Erythroblast (primary cell): Measurements from ENCODE around the gene ASB15.

Experiments
- DNase-seq, 2 experiments: peaks; one replicate each; lab custom pipeline; 2025; lab: John Stamatoyannopoulos, UW
- GATA1 ChIP-seq: IDR thresholded peaks from 2 replicates; pipeline ENCODE4 v1.6.1; 2011; ENCODE audit warnings: low read depth, mild to moderate bottlenecking, control low read depth, low read length, moderate library complexity
- POLR2A ChIP-seq: IDR thresholded peaks from 2 replicates; pipeline ENCODE4 v1.6.1; 2011; ENCODE audit warnings: mild to moderate bottlenecking, low read length

ASB15 gene

DNA sequence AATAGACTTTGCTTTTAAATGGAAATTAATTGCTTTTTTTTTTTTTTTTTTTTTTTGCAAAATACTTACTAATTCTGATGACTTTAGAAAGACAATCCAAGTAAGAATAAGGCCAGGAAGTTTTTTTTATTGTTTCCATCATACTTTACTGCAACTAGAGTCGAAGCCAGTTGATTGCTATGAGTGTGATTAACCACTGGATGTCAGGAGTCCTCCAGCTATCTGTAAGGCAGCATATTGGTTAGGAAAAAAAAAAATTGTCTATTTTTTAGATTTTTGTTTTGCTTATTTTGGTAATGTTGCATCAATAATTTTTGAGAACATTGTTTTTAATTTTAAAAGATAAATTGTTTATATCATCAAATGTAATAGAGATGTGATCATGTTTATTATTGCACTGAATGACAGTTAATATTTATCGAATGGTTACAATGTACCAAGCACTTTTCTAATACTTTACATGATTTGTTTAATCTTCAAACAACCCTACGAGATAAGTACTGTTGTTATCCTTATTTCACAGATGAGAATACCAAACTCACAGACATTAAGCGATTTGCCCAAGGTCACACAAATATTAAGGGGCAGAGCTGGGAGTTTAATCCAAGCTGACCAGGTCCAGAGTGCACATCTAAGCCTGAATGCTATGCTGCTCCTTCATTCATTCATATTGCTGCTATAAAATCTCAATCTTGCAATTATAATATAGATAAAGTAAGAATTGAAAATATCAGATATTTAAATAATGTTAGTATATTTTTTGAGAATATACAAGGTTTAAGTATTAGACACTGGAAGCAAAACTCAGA lies 34.1 kb downstream of the ASB15 start:
- TF ChIP-seq POLR2A (no peak), GATA1 (no peak)
- peak; percentile 2 to 28 for DNase-seq

- TF ChIP-seq GATA1 (no peak), POLR2A (no peak)
- no peak for DNase-seq
Observed at GRCh38 chr7:123637203-123637602, 35.6 kb downstream of the ASB15 start.

DNA sequence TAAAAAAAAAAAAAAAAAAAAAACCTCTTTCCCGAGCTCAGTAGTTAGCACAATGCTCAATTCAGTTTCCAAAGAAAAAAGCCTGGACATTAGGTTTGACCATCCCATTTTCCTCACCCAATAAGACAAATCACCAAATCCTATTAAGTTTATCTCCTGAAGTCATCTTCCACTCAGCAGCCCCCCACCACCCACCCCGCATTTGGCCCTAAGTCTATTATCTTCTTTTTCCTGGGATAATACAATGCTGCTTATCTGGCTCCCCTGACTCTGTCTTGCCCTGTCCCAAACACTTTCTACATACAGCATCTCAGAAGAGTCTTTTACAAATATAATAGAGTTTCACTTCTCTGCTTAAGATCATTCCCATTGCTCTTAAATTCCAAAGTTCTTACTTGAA lies 36.3 kb downstream of the ASB15 start:
- no peak for DNase-seq
- TF ChIP-seq POLR2A (no peak), GATA1 (no peak)

- no peak for TF ChIP-seq GATA1
- no peak for TF ChIP-seq POLR2A
- DNase-seq, result no peak
Observed at GRCh38 chr7:123639631-123640030, 38.0 kb downstream of the ASB15 start.

DNA sequence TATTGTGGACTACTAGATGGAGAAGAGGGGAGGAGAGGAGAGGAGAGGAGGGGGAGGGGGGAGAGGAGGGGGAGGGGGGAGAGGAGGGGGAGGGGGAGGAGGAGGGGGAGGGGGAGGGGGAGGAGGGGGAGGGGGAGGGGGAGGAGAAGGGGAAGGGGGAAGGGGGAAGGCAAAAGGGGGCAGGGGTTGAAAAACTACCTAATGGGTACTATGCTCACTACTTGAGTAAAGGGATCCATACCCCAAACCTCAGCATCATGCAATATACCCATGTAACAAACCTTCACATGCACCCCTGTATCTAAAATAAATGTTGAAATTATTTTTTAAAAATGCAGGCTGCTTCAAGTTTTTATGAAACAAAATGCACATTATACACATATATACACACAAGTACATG lies 39.0 kb downstream of the ASB15 start:
- no peak for TF ChIP-seq POLR2A
- TF ChIP-seq GATA1, result no peak
- DNase-seq, result no peak

GRCh38 chr7:123641901-123642300 lies 40.3 kb downstream of the ASB15 start:
- TF ChIP-seq POLR2A (no peak), GATA1 (no peak)
- DNase-seq, result no peak

GRCh38 chr7:123643495-123644441 lies 42.1 kb downstream of the ASB15 start:
- no peak for DNase-seq
- TF ChIP-seq POLR2A (no peak), GATA1 (no peak)

GRCh38 chr7:123645516-123645915 lies 43.9 kb downstream of the ASB15 start:
- no peak for TF ChIP-seq POLR2A
- TF ChIP-seq GATA1, result no peak
- DNase-seq, result no peak

DNA sequence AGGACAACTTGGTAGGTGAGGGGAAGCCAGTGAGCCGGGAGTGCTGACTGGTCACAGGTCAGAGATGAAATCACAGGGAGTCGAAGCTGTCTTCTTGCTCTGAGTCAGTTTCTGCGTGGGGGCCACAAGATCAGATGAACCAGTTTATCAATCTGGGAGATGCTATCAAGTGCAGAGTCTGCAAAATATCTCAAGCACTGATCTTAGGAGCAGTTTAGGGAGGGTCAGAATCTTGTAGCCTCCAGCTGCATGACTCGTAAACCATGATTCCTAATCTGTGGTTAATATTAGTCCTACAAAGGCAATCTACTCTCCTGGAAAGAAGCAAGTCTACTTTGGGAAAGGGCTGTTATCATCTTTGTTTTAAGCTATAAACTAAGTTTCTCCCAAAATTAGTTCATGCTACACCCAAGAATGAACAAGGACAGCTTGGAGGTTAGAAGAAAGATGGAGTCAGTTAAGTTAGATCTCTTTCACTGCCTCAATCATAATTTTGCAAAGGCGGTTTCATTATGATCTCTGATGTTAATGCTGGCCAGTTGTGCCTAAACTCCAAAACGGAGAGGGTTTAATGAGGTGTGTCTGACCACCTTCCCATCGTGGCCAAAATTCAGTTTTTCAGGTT lies 45.6 kb downstream of the ASB15 start:
- no peak for DNase-seq
- TF ChIP-seq POLR2A, result no peak
- TF ChIP-seq GATA1, result no peak

- TF ChIP-seq GATA1 (no peak), POLR2A (no peak)
- DNase-seq, result no peak
Observed at GRCh38 chr7:123649964-123650363, 48.3 kb downstream of the ASB15 start.

DNA sequence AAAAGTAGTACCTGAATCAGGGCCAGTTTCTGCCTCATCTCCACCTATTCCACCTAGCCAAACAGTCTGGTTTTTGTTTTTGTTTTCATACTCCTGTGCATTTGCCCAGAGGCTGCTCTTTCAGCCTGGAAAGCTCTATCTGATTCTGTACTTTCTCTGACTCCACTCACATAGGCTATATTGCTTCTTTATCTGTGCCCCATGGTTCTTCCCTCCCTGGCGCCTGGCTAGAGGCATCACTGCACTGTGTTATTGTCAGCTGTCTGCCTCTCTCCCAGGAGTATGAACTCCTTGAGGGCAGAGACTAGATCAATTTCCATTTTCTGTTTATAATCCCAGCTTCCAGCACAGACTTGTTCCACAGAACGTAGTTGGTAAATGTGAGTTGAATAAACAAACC lies 49.0 kb downstream of the ASB15 start:
- no peak for DNase-seq
- TF ChIP-seq GATA1 (no peak), POLR2A (no peak)

DNA sequence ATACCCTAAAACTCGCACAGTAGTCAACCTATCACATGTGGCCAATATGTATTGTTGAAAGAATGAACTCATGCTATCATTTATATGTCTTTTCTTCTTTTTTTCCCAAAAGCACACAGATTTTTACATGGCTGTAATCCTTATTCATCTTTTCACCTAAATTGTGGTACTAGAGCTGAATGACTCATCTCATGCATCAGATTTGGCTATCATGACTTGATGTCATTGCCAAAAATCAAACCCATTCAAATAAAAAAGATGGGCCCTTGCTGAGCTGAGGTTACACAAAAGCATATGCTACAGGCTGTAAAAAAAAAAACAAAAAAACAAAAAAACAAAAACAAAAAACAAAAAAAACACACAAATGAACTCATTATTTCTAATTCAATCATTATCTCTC lies 50.8 kb downstream of the ASB15 start:
- no peak for DNase-seq
- TF ChIP-seq GATA1, result no peak
- no peak for TF ChIP-seq POLR2A

DNA sequence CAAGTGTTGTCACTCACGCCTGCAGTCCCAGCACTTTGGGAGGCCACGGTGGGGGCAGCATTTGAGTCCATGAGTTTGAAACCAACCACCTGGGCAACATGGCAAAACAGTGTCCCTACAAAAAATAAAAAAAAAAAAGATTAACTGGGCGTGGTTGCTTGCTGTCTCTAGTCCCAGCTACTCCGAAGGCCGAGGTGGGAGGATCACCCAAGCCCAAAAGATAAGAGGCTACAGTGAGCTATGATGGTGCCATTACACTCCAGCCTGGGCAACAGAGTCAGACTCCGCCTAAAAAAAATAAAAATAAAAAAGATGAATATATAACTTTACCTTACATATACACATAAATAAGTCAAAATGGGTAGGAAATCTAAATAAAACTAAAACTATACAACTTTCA lies 51.5 kb downstream of the ASB15 start:
- no peak for TF ChIP-seq POLR2A
- no peak for TF ChIP-seq GATA1

More for the DNA sequence above, 51.5 kb downstream of the ASB15 start:
- no peak for DNase-seq
